Measurements from ENCODE around the gene ZNF385C.
"Not testable (repeated sequence)": the region's sequence is repeated elsewhere in the genome, so short reads cannot be mapped to it uniquely, and the experiment has no call there.

ZNF385C gene, protein sequence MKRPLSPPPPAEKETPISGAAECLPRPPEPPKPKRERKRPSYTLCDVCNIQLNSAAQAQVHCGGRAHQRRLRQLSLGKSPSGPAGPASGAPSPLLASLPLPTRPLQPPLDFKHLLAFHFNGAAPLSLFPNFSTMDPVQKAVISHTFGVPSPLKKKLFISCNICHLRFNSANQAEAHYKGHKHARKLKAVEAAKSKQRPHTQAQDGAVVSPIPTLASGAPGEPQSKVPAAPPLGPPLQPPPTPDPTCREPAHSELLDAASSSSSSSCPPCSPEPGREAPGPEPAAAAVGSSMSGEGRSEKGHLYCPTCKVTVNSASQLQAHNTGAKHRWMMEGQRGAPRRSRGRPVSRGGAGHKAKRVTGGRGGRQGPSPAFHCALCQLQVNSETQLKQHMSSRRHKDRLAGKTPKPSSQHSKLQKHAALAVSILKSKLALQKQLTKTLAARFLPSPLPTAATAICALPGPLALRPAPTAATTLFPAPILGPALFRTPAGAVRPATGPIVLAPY

DNA sequence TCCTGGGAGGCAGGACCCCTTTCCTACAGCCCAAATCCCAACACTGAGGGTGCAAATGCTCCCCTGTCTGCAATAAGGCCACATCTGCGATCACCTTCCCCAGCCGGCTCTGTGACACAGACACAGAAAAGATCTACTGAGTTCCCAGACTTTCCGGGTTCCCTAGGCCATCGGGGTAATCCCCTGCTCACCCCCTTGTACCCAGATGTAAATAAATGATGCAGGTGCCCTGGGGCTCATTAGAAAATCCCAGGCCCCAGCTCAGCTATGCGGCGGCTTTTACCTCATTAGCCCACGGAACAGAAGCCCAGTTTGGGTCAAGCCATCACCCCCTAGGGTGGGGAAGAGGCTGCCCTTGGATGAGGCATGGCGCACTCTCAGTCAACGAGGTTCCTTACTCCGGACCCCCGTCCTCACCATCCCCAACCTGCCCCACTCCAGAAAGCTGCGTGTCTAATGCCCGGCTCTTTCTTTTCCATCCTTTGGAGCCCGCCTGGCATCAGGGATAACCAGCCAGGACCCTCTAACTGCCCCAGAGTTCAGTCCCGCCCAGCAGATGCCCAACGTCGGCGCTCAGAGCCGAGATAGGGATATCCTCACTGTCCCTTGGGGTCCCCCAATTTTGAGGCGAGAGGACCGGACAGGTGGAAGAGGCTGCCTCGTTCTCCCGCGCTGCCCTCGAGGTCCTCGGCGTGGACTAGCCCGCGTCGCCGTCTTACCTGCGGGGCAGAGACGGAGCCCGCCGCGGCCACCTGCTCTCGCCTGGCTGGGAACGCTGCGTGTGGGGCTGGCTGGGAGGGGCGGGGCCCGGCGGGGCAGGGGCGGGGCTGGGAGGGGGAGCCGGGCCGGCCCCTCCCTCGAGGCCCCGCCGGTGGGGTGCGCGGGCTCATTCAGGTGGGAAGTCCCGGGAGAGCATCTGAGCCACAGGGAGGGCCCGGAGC is at the start of gene ZNF385C:
TSS of gene ZNF385C (minus strand) at position 783 of the 941 bp plus-strand sequence. CDS start 35,417 bp downstream, outside the sequence.
- DNase-seq (ENCODE audit: low read depth): no peak

DNA sequence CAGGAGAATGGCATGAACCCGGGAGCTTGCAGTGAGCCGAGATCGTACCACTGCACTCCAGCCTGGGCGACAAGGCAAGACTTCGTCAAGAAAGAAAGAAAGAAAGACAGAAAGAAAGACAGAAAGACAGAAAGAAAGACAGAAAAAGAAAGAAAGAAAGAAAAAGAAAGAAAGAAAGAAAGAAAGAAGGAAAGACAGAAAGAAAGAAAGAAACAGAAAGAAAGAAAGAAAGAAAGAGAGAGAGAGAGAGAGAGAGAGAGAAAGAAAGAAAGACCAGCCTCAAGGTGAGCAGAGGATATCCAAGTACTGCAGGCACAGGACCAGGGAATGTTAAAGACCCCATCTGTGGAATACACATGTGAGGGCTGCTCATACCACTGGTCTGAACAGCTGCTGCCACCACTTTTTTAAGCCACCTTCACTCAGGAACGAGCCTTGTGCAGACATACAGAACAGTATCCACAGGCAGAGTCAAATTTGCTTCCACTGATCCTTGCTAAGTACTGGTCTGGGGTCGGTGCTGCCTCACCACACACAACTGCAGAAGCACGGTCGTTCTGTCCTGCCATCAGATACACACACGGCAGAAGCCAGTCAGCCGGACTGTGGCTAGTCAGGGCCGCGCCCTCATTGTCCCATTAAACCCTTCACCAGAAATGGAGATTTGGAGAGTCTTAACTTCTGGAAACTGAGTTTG is 48.8 kb upstream of the ZNF385C start:
- no peak for DNase-seq (ENCODE audit: low read depth)

DNA sequence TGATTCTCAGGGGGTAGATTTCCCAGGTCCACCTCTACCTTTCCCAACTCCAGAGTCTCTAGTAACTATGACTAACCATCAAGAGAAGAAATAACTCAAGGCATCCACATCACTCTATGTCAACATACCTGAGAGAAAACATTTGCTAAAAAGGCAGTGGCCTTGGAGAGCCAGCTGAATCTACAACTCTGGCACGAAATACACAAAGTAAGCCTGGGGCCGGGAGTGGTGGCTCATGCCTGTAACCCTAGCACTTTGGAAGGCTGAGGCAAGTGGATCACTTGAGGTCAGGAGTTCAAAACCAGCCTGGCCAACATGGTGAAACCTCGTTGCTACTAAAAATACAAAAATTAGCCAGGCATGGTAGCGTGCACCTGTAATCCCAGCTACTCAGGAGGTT is 44.9 kb upstream of the ZNF385C start:
- not testable (repeated sequence) for DNase-seq (ENCODE audit: low read depth)

DNA sequence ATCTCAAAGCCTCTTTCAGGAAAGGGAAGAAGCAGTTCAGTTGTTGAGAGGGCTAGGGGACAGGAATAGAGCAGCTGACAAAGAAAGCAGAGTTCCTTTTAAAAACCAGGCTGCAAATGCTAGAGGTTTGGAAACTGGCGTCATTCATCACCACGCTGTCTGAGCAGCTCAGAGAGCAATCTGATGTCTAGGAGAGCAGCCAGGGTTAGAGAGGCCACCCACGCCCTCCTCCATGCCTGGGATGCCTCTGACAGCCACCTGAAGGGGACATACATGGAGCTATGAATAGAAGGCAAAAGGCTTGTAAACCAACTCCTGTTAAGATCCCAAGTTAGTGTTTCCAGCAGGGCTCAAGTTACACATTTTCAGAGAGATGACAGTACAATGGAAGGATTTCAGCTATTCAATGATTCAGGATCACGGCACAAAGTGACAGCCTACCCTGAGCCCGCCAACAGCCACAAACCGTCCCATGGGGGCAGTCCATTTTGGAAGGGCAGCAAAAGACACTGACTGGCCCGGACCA is 44.2 kb upstream of the ZNF385C start:
- no peak for DNase-seq (ENCODE audit: low read depth)

DNA sequence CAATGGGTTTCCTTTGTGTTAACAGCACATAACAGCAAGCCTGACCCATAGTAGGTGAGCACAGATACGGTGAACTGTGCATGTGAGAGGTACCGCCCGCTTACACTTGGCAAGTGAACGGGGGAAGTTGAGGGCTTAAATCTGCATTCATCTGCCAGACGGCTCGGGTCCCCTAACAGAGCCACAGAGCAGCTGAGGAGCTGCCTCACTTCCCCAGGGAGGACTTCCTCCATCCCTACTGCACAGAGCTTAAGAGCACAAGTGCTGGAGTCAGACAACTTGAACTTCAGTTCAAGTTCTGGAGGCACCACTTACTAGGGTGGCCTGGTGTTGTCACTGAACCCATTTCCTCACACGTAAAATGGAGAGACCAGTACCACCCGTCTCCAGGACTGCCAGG is 43.1 kb upstream of the ZNF385C start:
- DNase-seq (ENCODE audit: low read depth): no peak

DNA sequence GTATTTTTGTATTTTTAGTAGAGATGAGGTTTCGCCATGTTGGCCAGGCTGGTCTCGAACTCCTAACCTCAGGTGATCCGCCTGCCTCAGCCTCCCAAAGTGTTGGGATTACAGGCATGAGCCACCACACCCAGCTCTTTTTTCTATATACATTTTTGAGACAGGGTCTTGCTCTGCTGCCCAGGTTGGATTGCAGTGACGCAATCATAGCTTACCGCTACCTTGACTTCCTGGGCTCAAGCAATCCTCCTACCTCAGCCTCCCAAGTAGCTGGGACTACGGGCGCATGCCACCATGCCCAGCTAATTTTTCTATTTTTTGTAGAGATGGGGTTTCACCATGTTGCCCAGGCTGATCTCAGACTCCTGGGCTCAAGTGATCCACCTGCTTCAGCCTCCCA is 42.4 kb upstream of the ZNF385C start:
- not testable (repeated sequence) for DNase-seq (ENCODE audit: low read depth)

DNA sequence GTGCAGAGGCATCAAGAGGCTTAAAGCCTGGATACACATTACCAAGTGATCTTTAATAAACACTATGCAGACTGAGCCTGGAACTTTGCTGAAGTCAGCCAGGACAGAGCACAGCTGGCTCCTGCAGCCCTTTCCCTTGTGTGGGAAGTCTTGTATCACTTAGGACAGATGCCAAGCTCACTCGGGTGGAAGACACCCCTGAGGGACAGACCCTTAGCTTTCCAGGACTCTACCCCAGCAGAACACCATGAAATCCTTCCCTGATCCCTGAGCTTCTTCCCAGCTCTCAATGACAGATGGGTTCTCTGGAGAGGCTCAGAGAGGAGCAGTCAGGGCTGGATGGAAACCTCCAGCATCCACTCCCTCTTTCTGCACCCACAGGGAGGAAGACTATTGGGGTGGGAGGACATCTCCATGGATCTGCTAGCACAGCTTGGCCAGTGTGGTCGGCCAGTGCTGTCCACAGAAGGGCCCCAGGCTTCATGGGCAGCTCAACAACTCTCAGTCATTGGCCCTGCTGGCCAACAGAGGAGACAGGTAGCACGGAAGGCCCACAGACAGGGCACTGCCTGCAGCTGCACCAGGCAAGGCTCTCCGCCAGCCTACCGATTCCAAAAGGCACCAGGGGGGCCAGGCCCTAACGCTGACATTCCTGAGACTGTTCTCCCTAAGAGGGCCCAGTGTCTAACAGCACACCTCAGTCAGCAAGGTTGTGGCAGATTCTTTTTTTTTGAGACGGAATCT is 40.6 kb upstream of the ZNF385C start:
- no peak for DNase-seq (ENCODE audit: low read depth)

DNA sequence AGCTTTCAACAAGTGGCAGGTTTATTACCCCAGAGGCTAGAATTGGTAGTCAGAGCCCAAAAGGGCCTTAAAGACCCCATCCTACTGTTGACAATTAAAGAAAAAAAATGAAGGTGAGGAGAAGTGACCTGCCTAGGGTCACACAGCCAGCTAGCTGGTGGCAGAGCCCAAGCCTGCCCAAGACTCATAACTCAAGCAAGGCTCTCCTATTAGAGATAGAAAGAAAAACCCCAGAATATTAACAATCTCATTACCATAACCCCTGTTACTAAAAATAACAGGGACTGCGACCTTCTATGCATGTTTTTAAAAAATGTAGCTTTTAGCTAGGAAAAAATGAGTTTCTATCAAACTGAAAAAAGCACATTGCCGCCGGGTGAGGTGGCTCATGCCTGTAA is 38.4 kb upstream of the ZNF385C start:
- no peak for DNase-seq (ENCODE audit: low read depth)

DNA sequence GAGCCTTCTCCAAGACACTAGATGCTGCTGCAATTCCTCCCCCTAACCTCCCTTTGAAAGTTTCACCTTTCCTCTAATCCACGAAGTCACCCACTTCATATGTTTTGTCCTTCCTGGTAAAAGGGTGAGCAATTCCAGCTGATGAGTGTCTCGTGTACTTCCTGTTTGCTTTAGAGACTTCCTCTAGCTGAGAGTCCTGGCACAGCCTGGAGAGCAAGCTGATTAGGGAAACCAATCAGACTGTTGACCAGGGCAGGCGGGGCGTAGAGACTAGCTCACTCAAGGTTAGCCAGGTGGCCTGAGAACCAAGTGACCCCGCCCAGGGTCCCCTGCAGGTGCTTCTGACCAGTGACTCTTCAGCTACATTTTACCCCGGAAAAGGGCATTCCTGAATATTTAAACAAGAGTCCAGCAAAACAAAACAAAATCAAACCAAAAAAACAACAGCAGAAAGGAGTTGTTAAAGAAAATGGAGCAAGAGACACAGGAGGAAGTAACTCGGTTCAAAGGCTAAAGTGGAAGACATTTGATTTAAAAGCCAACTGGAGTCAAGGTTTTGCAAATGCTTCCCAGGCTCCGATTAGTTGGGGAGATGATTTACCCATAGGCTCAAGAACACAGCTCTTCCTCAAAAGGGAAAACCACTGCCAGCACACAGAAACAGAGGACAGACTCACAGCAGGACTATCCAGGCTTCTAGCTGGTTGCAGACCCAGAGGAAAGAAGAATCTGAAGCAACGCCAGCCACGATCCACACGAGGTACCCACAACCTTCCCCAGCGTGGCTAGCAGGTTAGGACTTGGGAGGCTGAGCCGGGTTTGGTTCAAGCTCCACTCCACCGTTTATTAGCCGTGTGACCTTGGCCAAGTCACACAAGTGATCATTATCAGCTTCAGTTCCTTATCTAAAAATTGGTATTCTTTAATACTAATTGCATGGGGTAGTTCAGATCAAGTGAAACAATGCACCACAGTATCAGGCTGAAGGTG is 37.7 kb upstream of the ZNF385C start:
- no peak for DNase-seq (ENCODE audit: low read depth)

DNA sequence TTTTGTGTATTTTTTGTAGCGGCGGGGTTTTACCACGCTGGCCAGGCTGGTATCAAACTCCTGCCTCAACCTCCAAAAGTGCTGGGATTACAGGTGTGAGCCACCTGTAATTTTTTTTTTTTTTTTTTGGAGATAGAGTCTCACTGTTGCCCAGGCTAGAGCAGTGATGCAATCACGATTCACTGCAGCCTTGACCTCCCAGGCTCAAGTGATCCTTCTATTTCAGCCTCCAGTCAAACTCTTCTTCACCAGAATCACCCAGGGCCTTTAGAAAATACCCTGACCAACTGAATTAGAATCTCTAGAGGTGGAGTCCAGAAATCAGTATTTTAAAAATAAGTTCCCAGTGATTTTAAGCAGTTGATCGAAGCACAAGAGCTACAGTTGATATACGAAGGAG is 36.9 kb upstream of the ZNF385C start:
- DNase-seq (ENCODE audit: low read depth): no peak

DNA sequence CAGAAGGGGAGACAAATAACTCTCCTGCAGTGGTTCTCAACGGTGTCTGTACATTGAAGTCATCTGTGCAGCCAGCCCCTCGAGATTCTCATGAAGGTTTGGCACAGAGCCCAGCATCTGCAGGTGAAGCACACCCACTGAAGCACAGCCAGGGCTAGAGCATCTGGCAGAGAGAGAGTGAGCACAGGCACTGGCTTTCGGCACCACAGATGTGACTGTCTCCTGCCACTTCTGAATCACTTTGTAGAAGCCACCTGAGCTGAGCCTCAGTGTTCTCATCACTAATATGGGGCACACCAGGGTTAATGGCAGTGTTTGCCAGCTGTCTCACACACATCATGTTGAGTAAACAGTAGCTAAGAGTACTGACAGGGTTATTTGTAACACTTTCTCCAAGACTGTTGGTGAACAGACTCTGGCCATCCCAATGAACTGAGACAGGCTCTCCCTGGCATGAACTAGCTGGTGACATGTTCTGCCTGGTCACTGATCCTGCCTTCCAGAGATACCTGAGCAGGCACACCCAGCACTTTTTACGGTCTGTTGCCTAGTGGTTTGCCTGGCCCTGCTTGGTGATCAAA is 35.3 kb upstream of the ZNF385C start:
- DNase-seq (ENCODE audit: low read depth): no peak

DNA sequence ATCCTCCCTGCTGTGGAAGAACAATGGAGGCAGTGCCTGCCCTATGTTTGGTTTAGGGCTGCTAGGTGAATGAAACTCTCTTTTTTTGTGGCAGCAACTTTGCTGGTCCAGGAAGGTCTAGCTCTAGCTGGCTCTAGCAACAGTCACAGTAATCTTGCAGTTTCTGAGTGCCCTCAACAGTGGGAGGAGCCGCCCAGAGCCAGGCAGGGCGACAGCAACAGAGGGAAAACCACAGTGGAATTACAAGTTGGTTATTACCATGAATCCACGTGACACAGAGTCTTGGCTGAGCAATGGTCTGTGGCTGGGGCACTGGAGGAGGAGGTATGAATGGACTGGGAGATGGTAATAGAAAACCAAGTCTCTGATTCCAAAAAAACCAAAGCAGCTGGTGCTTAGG is 34.7 kb upstream of the ZNF385C start:
- no peak for DNase-seq (ENCODE audit: low read depth)

DNA sequence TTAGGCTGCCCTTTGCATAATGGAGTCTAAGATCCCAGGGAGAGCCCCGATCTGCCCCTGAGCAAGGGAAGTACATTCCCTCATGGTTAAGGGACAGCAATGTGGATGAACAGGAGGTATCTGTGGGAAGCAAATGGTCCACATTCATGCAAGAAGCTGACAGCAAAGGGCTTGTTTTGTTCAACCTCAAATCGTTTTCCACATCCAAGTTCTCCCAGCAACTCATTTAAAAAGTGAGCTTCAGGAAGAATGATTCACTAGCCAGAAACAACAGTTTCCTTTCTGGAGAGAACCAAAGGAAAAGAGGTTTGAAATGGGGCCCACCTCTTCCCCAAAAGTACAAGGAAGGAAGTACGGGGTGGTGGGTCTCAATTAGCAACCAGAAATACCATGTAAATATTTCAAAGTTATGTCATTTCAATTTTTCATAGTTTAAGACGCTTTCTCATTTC is 33.7 kb upstream of the ZNF385C start:
- no peak for DNase-seq (ENCODE audit: low read depth)

DNA sequence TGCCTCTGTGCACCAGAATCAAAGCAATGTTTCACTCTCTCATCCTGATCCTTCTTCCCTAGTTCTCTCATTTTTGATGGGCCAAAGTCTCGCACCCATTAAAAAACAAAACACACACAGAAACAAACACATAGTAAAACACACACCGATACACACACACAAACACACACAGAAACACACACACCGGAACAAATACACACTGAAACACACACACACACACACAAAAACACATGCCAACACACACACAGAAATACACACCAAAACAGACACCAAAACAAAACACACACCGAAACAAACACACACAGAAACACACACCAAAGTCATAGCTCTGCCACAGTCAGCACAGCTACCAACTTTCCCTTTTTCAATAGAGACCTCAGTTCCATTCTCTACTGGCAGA is 33.0 kb upstream of the ZNF385C start:
- no peak for DNase-seq (ENCODE audit: low read depth)

DNA sequence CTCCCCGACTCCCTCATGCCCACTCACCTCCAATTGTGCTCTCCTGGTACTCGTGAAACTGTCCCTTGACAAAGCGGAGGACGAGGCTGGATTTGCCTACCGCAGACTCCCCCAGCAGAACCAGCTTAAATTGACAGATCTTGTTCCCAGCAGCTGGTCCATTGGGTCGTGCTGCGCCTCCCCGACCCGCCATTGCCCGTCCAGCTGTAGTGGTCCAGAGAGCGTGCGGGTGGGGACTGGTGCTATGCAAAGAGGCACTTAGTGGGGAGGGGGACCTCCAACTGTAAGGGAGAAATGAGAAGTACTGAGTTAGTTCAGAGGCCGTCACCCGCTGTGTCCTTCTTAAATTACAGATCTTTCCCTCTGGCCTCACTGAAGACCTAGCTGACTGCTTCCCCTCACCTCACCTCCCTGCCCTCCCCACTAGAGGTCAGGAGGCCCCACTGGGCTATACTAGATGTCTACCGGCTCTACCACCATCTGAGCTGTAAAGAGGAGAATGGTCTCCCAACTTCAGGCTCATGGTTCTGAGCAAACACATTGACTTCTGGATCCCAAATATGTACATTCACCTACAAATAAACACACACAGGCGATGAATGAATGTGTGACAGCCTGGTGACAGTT is 32.1 kb upstream of the ZNF385C start:
- no peak for DNase-seq (ENCODE audit: low read depth)

DNA sequence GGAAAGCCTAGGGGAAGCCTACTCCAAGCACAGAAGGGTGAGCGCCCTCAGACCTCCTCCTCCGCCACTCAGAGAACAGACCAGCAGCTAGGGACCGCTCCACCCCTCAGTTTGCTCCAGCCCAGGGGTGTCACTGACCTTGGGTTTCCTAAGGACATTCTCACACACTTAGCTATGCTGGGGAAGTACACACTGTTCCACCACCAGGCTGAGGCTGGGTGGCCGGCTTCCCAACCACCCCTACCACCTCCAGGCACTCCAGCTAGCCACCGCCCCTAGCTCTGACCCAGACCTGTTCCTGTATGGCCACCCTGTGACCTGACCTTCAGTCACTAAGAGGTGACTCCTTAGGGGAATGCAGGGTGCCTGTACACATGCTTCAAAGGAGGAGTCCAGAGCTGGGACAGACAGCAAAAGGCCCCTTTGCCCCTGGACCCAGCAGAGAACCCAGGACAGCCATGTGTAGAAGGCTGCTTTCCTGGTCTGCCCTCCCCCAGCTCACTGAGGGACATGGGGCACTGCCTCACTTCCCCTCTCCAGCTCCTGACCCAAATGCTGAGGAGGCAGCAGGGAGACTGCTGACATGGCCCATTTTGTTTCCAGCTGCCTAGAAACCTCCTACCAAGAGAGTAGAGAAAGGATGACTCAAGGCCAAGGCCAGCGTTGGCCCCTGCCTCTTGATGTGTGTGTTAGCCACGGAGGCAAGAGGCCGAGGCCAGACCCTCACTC is 31.0 kb upstream of the ZNF385C start:
- DNase-seq (ENCODE audit: low read depth): no peak

DNA sequence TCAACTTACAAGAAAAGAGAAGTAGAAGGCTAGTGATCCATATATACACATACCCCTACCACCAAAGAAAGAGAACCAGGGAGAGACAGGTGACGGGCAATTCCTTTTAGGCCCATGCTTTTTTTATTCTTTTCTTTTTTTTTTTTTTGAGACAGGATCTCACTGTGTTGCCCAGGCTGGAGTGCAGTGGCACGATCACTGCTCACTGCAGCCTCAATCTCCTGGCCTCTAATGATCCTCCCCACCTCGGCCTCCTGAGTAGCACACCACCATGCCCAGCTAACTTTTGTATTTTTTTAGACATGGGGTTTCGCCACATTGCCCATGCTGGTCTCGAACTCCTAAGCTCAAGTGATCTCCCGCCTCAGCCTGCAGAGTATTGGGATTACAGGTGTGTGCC is 29.1 kb upstream of the ZNF385C start:
- DNase-seq (ENCODE audit: low read depth): no peak

DNA sequence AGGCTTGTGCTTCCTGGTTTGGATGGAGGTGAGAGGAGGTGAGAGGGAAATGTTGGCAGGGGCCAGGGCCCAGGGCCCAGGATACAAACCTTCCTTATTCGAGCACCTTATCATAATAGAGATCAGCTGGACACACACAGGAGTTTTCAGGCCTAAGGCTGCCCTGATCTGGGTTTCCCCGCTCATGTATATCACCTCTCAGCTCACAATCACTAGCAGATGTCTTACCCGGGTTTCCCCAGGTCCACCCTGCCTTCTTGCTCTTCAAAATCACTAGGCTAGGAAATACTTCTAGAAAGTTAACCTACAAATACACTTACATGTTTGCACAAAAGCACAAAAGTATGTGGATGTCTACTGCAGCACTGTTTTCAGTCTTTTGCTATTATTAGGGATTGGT is 28.6 kb upstream of the ZNF385C start:
- DNase-seq (ENCODE audit: low read depth): no peak

Data from activated T-helper 1 cell treated with Interleukin-2 at 50 U/mL for 16 hours (primary cell).